IPS-20b (cell line): ENCODE measurements around the gene SLC35F5.
"Not testable (repeated sequence)": the region's sequence is repeated elsewhere in the genome, so short reads cannot be mapped to it uniquely, and the experiment has no call there.

Experiments
- H3K27ac ChIP-seq: one replicate; pipeline ENCODE4 v1.5.1; 2013; ENCODE audit warnings: low read length
- H3K27me3 ChIP-seq: 2 replicates; pipeline ENCODE4 v1.6.1; 2013; ENCODE audit warnings: mild to moderate bottlenecking, low read length, inconsistent platforms; ENCODE audit not compliant: insufficient read depth
- H3K36me3 ChIP-seq: 2 replicates; pipeline ENCODE4 v1.6.1; 2013; ENCODE audit warnings: low read depth, mild to moderate bottlenecking, inconsistent platforms, low read length, moderate library complexity; ENCODE audit not compliant: insufficient read depth
- H3K4me1 ChIP-seq: 2 replicates; pipeline ENCODE4 v1.6.1; 2013; ENCODE audit warnings: mild to moderate bottlenecking, control low read depth, inconsistent platforms, low read length, moderate library complexity; ENCODE audit not compliant: insufficient read depth
- H3K4me3 ChIP-seq: 2 replicates; pipeline ENCODE4 v1.5.1; 2013; ENCODE audit warnings: mild to moderate bottlenecking, low read length, inconsistent platforms
- H3K9ac ChIP-seq: 2 replicates; pipeline ENCODE4 v1.6.1; 2013; ENCODE audit warnings: low read depth, mild to moderate bottlenecking, inconsistent platforms, low read length, moderate library complexity
- H3K9me3 ChIP-seq: 2 replicates; pipeline ENCODE4 v1.6.1; 2013; ENCODE audit warnings: mild to moderate bottlenecking, low read depth, low read length, inconsistent platforms; ENCODE audit not compliant: insufficient read depth

Gene SLC35F5

DNA sequence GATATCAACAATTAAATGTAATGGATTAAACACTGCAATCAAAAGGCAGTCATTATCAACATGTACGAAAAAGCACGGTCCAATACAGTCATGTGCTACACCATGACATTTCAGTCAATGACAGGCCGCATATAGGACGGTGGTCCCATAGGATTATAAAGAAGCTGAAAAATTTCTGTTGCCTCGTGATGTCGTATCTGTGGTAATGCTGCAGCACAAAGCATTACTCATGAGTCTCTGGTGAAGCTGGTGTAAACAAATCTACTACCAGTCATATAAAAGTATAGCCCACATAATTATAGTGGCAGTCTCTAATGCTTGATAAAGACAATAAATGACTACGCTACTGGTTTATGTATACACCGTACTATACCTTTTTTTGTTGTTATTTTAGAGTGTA, 71.0 kb downstream of the SLC35F5 start:
- Histone ChIP-seq H3K9ac (no peak overlapping the region), H3K4me1 (no peaks in the 10 kb centered on the region), H3K27me3 (no peaks in the 10 kb centered on the region), H3K4me3 (no peak overlapping the region), H3K9me3 (no peaks in the 10 kb centered on the region), H3K27ac (no peak overlapping the region), H3K36me3 (no peaks in the 10 kb centered on the region)

DNA sequence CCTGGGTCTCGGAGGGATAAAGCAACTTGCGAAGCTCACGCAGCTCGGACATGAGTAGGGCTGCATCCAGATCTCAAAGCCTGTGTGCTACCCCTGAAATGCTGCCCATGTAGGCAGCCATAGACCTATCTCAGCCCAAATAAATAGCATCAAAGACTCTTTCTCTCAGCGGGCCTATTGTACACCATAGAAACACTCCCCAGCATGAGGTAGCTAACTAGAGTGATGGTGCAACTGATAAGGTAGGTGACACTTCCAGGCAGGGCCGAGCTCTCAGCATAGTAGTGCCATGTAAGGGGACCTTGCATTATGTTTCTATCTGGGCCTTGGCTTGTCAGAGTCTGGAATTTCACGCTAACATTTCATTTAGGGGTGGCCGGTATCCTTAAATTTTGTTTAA, 77.0 kb downstream of the SLC35F5 start:
- Histone ChIP-seq H3K4me1 (no peaks in the 10 kb centered on the region), H3K4me3 (no peak overlapping the region), H3K36me3 (no peaks in the 10 kb centered on the region), H3K27me3 (no peaks in the 10 kb centered on the region), H3K27ac (no peak overlapping the region), H3K9ac (no peak overlapping the region), H3K9me3 (no peaks in the 10 kb centered on the region)

DNA sequence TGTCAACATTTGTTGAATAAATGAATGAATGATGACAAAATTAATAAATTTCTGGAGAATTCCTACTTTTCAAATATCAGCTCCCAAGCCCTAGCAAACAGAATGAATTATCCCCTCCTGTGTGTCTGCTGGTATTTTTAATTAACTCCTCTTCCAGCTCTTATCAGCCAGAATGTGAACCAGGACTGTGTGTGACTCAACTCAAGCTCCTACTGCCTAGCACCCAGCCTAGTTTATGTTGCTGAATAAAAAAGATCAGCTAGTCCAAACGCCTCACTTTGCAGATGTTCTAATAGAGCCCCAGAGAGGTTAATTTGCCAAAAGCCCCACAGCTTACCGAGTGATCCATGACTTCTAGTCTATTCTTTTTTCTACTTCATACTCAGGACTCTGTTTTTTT, 79.1 kb downstream of the SLC35F5 start:
- 0 out of 2 replicates have a peak, but pooled peaks cover 4% of the 10 kb centered on the region for H3K4me1 ChIP-seq
- H3K27me3 ChIP-seq, result no peaks in the 10 kb centered on the region
- H3K4me3 ChIP-seq, result no peak overlapping the region
- no peak overlapping the region for H3K27ac ChIP-seq
- H3K9ac ChIP-seq, result no peak overlapping the region
- H3K9me3 ChIP-seq, result no peaks in the 10 kb centered on the region
- no peaks in the 10 kb centered on the region for H3K36me3 ChIP-seq

DNA sequence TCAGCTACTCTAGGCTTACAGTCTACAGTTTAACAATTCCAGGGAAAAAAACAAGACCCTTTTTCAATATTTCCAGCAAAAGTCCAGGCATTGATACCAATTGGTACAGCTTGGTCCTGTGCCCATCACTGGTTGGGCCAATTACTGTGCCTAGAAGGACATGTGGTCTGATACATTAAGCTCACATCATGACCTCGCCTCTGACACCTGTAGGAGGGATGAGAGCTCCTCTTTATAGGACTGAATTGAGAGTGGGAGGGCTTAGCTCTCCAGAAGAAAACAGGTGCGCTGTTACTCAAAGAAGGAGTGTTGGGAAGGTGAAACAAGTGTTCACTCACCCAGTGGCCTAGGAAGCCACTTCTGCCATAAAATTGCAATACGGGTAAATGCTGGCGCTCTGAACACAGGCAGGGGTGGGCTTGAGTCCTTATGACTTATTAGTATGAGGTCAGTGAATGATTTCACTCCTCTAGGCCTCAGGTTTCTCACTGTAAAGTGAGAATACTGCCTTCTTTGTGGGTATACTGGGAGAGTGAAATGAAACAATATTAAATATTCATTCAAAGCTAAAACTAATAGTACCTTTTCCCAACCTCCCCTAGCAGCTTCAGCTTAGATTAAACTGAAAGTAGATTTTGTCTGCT, 79.7 kb downstream of the SLC35F5 start:
- H3K9me3 ChIP-seq, result no peaks in the 10 kb centered on the region
- H3K9ac ChIP-seq, result no peak overlapping the region
- H3K4me1 ChIP-seq, result peaks cover 5% of the 10 kb centered on the region; the same call in 1 of the 2 replicates
- H3K27ac ChIP-seq, result no peak overlapping the region
- no peaks in the 10 kb centered on the region for H3K27me3 ChIP-seq
- no peaks in the 10 kb centered on the region for H3K36me3 ChIP-seq
- H3K4me3 ChIP-seq, result no peak overlapping the region

DNA sequence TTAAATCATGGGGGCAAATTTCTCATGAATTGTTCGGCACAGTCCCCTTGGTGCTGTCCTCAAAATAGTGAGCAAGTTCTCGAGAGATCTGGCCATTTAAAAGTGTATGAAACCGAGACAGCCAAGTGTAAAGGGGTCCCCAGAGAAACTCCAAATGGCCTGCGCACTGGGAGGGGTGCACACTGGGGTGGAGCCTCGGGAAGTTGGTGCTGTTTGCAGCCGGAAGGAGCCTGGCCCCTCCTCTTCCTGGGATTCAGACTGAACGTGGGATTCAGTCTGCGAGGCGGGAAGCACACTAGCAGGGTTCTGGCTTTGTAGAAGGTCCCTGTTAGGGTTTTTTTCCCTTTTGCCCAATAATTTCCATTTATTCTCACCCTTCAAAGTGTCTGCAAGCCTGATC, 80.6 kb downstream of the SLC35F5 start:
- peaks cover 5% of the 10 kb centered on the region; the same call in 1 of the 2 replicates for H3K4me1 ChIP-seq
- H3K4me3 ChIP-seq, result no peak overlapping the region
- no peaks in the 10 kb centered on the region for H3K9me3 ChIP-seq
- H3K36me3 ChIP-seq, result no peaks in the 10 kb centered on the region
- no peaks in the 10 kb centered on the region for H3K27me3 ChIP-seq
- H3K9ac ChIP-seq, result no peak overlapping the region
- no peak overlapping the region for H3K27ac ChIP-seq

DNA sequence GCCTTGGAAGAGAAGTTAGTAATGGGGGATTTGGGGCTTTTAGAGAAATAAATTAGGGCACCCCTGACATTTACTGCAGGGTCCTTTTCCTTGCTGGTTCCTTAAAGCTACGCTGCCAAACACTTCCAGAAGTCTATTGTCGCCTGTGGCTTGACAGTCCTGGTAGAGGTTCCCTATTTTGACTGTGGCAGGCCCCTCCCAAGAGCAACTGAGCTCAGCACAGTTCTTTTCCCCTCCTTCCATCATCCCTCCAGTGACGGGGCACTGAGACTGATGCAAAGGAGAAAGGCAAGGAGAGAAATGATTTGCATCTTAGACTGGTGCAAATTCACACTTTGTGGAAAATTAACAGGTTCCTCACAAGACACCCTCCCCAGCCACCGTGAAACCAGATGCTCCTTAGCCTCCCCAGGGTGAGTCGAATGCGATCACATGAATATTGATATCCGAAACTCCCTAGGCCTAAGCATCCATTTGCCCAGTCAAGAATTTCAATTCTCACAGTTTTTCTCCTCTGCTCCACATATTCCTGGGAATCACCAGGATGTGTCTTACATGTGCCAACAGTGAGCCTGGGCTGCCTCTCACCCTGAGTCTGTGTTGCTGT, 84.0 kb downstream of the SLC35F5 start:
- peaks cover 5% of the 10 kb centered on the region; the same call in 1 of the 2 replicates for H3K4me1 ChIP-seq
- no peaks in the 10 kb centered on the region for H3K36me3 ChIP-seq
- no peak overlapping the region for H3K4me3 ChIP-seq
- no peak overlapping the region for H3K9ac ChIP-seq
- no peaks in the 10 kb centered on the region for H3K9me3 ChIP-seq
- no peak overlapping the region for H3K27ac ChIP-seq
- H3K27me3 ChIP-seq, result no peaks in the 10 kb centered on the region

DNA sequence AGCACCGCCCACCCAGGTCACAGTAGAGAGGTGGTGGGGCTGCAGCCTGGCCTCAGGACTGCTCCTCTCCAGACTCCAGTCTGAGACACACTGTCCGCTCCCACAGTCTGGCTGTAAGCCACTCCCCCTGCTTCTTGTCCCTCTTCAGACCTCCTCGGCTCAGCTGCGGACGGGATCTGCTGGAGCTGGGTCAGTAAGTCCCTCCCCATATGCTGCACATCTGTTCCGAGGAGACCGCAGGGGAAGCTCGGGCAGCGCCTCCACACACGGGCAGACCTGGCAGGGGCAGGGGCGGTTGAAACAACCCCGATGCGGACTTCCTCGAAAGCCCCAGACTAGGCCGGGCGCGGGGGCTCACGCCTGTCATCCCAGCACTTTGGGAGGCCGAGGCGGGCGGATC, 87.4 kb downstream of the SLC35F5 start:
- H3K27me3 ChIP-seq, H3K4me1 ChIP-seq, H3K9me3 ChIP-seq, H3K9ac ChIP-seq, H3K4me3 ChIP-seq, H3K36me3 ChIP-seq, H3K27ac ChIP-seq: not testable (repeated sequence)

DNA sequence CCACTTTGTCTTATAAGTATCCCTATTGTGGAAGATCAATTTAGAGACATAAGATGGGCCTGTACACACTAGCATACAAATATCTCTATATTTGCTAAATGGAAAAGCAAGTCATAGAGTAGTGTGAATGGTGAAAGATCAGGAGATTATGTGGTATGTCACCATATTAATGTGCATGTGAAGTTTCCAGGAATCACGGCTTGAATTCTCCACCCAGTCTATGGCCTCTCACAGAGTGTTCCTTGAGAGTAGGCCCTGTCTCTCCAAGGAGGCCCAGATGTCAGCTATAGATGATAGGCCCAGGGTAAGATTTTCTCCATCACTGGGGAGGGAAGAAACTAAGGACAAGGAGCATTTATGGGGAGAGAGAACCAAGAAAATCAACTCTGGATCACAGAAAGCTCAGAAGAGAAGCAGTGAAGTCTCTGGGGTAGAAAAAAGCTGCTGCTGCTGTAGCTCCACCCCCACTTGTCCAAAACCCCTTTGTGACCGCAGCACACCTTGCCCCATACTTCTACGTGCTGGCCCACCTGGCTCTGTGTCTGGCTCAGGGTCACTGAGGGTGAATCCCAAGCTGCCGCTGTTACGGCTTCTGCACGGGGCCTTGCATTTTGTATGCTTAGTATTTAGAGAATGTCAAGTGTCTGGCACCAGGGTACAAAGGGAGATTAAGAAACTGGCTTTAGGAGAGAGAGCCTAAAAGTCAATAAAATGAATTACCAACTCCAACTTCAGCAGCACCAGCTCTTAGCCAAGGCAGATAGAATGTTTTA, 91.5 kb downstream of the SLC35F5 start:
- not testable (repeated sequence) for H3K27ac ChIP-seq, H3K27me3 ChIP-seq, H3K9ac ChIP-seq, H3K4me3 ChIP-seq, H3K36me3 ChIP-seq, H3K9me3 ChIP-seq, H3K4me1 ChIP-seq

DNA sequence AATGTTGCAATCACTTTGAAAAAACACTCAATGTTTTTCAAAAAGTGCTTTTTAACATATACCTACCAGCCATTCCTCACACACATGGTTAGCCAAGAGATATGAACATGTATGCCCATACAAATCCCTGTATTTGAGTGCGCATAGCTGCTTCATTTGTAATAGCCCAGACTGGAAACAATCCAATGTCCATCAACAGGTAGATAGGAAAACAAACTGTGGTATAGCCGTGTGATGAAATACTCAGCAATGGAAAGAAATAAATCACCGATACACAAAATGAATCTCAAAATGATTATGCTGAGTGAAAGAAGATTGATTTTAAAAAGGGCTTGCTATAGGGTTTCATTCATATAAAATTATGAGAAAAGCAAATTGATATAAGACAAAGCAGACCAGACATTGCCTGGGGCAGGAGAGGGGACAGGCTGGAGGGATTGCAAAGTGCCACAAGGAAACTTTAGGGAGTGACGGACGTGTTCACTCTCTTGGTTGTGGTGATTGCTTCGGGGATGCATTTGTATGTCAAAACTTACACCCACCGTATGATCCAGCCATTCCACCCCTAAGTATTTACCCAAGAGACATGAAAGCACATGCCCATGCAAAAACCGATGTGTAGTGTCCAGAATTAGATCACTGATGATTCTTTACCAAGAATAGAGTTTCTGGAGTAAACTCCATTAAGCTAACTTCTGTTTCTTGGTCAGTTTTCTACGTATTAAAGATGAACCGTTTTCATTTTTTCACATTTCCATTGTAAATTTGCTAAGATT, 93.0 kb downstream of the SLC35F5 start:
- H3K4me3 ChIP-seq, H3K36me3 ChIP-seq, H3K4me1 ChIP-seq, H3K9me3 ChIP-seq, H3K27me3 ChIP-seq, H3K9ac ChIP-seq, H3K27ac ChIP-seq: not testable (repeated sequence)
